Astrocyte (in vitro differentiated cells and primary cell): ENCODE results near the gene ZNF628.

Experiments
- CTCF ChIP-seq: IDR thresholded peaks from 2 replicates; pipeline ENCODE4 v1.5.1; 2011; ENCODE audit warnings: low read depth, mild to moderate bottlenecking, inconsistent platforms, low read length, moderate library complexity; ENCODE audit not compliant: insufficient read depth
- EZH2 ChIP-seq: IDR thresholded peaks from 2 replicates; pipeline ENCODE4 v1.6.1; 2012; ENCODE audit warnings: mild to moderate bottlenecking, low read length, inconsistent platforms; ENCODE audit not compliant: insufficient read depth

GRCh38 chr19:55457683-55458457 lies 18.5 kb upstream of the ZNF628 start:
- TF ChIP-seq CTCF: no peak
- no peak for TF ChIP-seq EZH2
